GM12878 (cell line): ENCODE measurements around the gene CNDP2. TPM values are rescaled to one million over a fixed set of nuclear protein-coding genes. Genes with fewer than 3 reads are reported as not detected.

ENCODE experiments used
- ATAC-seq: fragments of 200-7000 bp; cut with Tn5 transposase; 3 replicates; pipeline ENCODE4 v1.9.1; 2020; ENCODE audit warnings: mild to moderate bottlenecking, moderate library complexity
- BruUV-seq: library from RNA; stranded (reverse); fragments of 400-500 nt; replicated peaks from 2 replicates; lab custom pipeline; 2021; lab: Mats Ljungman, UMichigan
- CTCF ChIA-PET: fragments of 300-600 bp; sonication (Branson Sonifier 250); formaldehyde crosslinking; extraction: SDS; loops from one replicate; lab custom pipeline; 2021; ENCODE audit warnings: inconsistent platforms; lab: Yijun Ruan, JAX
- POLR2A ChIA-PET: fragments of 350-600 bp; formaldehyde crosslinking; extraction: SDS; loops from one replicate; lab custom pipeline; 2021; ENCODE audit warnings: inconsistent platforms; lab: Charles Lee
- RAD21 ChIA-PET: fragments of 300-600 bp; sonication (Branson Sonifier 250); formaldehyde crosslinking; loops from one replicate; lab custom pipeline; 2023; ENCODE audit warnings: antibody characterized with exemption; ENCODE audit not compliant: unreplicated experiment; lab: Charles Lee
- SMC1A ChIA-PET: fragments of 300-600 bp; sonication (Branson Sonifier 250); formaldehyde crosslinking; loops from one replicate; lab custom pipeline; 2023; ENCODE audit not compliant: unreplicated experiment, uncharacterized antibody; lab: Charles Lee
- DNase-seq: peaks from one replicate; pipeline ENCODE4 v3.0.0-alpha.2; 2011; ENCODE audit warnings: low read depth, low spot score
- FAIRE-seq: peaks from 3 replicates; lab custom pipeline; 2011; peaks lifted over from hg19 to GRCh38; lab: Jason Lieb, UNC
- H2AFZ ChIP-seq: 2 replicates; pipeline ENCODE4 v1.6.0; 2011; ENCODE audit warnings: low read depth, low read length, control low read depth; ENCODE audit not compliant: control insufficient read depth
- H3K27ac ChIP-seq: 2 replicates; pipeline ENCODE4 v1.5.1; 2011; ENCODE audit warnings: control low read depth; ENCODE audit not compliant: control insufficient read depth, insufficient read depth
- H3K27me3 ChIP-seq, 2 experiments: replicated peaks in 1 of 2; 2 replicates each; pipeline versions ENCODE4 v1.6.0 to v1.6.1; 2011; ENCODE audit warnings: low read length in 1 of 2; ENCODE audit not compliant: control insufficient read depth in 2 of 2, insufficient read depth in 2 of 2
- H3K36me3 ChIP-seq, 2 experiments: 2 replicates each; pipeline ENCODE4 v1.5.1; 2011; ENCODE audit warnings: low read length in 1 of 2; ENCODE audit not compliant: control insufficient read depth in 2 of 2, insufficient read depth in 2 of 2
- H3K4me1 ChIP-seq: 2 replicates; pipeline ENCODE4 v1.6.1; 2011; ENCODE audit warnings: mild to moderate bottlenecking, low read length, moderate library complexity, mixed read lengths; ENCODE audit not compliant: control insufficient read depth, insufficient read depth
- H3K4me2 ChIP-seq: 2 replicates; pipeline ENCODE4 v1.6.0; 2011; ENCODE audit warnings: control low read depth; ENCODE audit not compliant: control insufficient read depth, insufficient read depth
- H3K4me3 ChIP-seq: fragments of 200-600 bp; sonication (generic); 2 replicates; pipeline ENCODE4 v1.5.1; 2016
- H3K79me2 ChIP-seq: 2 replicates; pipeline ENCODE4 v1.6.0; 2011; ENCODE audit warnings: low read length; ENCODE audit not compliant: control insufficient read depth, insufficient read depth
- H3K9ac ChIP-seq: 2 replicates; pipeline ENCODE4 v1.8.0; 2011; ENCODE audit warnings: low read length, control low read depth, mixed read lengths; ENCODE audit not compliant: control insufficient read depth, insufficient read depth
- H3K9me3 ChIP-seq: replicated peaks from 3 replicates; pipeline ENCODE4 v1.5.1; 2011; ENCODE audit warnings: mild to moderate bottlenecking, low read length; ENCODE audit not compliant: control insufficient read depth, insufficient read depth
- H4K20me1 ChIP-seq: 2 replicates; pipeline ENCODE4 v1.6.0; 2011; ENCODE audit not compliant: control insufficient read depth, insufficient read depth
- CREB1 ChIP-seq: IDR thresholded peaks from 2 replicates; pipeline ENCODE4 v1.6.1; 2012; ENCODE audit warnings: low read depth, mild to moderate bottlenecking, inconsistent platforms
- EGR1 ChIP-seq, 2 experiments: IDR thresholded peaks; 1 replicate in 1 of 2; 2 replicates in 1 of 2; pipeline ENCODE4 v1.6.1; 2011 to 2012; ENCODE audit warnings: low read depth in 2 of 2, low read length in 2 of 2, borderline replicate concordance in 1 of 2, mild to moderate bottlenecking in 1 of 2, moderate library complexity in 1 of 2
- EZH2 ChIP-seq: IDR thresholded peaks from 2 replicates; pipeline ENCODE4 v1.6.1; 2012; ENCODE audit warnings: low read depth, mild to moderate bottlenecking, control low read depth, inconsistent platforms, low read length, borderline replicate concordance; ENCODE audit not compliant: control insufficient read depth
- HDAC6 ChIP-seq: fragments of 200-600 bp; sonication (generic); IDR thresholded peaks from one replicate; pipeline ENCODE4 v1.8.0; 2017; ENCODE audit warnings: antibody characterized with exemption; ENCODE audit not compliant: unreplicated experiment
- IRF4 ChIP-seq: IDR thresholded peaks from 2 replicates; pipeline ENCODE4 v1.6.1; 2011; ENCODE audit warnings: low read depth, low read length
- IRF5 ChIP-seq: fragments of 450-650 bp; IDR thresholded peaks from 2 replicates; pipeline ENCODE4 v1.6.1; 2017; ENCODE audit warnings: borderline replicate concordance
- KDM1A ChIP-seq: fragments of 200-600 bp; sonication (generic); IDR thresholded peaks from 2 replicates; pipeline ENCODE4 v1.6.1; 2016; ENCODE audit warnings: borderline replicate concordance
- MXI1 ChIP-seq: fragments of 150-350 bp; IDR thresholded peaks from 2 replicates; pipeline ENCODE4 v1.6.1; 2011; ENCODE audit warnings: low read depth, mild to moderate bottlenecking, inconsistent platforms, low read length, improper control_type of control experiment
- NR2C1 ChIP-seq: fragments of 450-650 bp; IDR thresholded peaks from 2 replicates; pipeline ENCODE4 v1.6.1; 2017; ENCODE audit warnings: antibody characterized with exemption, mild to moderate bottlenecking, moderate library complexity
- NR2F1 ChIP-seq: fragments of 450-650 bp; conservative IDR thresholded peaks from 2 replicates; pipeline ENCODE4 v1.6.1; 2017; ENCODE audit warnings: mild to moderate bottlenecking
- TARDBP ChIP-seq: IDR thresholded peaks from 2 replicates; pipeline ENCODE4 v1.6.1; 2016; ENCODE audit warnings: borderline replicate concordance
- WGBS: methylation state at CpG from one replicate; pipeline ENCODE4 v1.1.6; 2016; ENCODE audit warnings: low lambda C conversion rate; ENCODE audit not compliant: insufficient replicate concordance, insufficient coverage; ENCODE audit errors: missing lambda C conversion rate; 5-methylcytosine and 5-hydroxymethylcytosine counted together
- in situ Hi-C: fragments of 300-500 bp; cut with MboI; formaldehyde crosslinking; loops from 9 replicates; pipeline ENCODE4 v1.14.3; 2018; ENCODE audit warnings: mixed read lengths
- intact Hi-C: fragments of 100-400 bp; cut with micrococcal nuclease; formaldehyde crosslinking; loops from one replicate; pipeline ENCODE4 v1.14.2; 2022; ENCODE audit not compliant: unreplicated experiment
- polyA plus RNA-seq, 11 experiments: library from polyadenylated mRNA; depleted of rRNA in 4 of 11; unstranded in 6 of 11; stranded (reverse) in 5 of 11; fragments of >200 nt; fragmentation: Nextera tagmentation in 4 of 11; fragmentation: Illumina TruSeq in 1 of 11; extraction: Ambion mirVana in 4 of 11; extraction: Trizol in 1 of 11; gene quantifications; 1 replicate in 1 of 11; 2 replicates in 10 of 11; pipeline versions ENCODE4 v1.2.1 to v1.2.3, GENCODE V29; 2011 to 2016; ENCODE audit warnings: inconsistent platforms in 2 of 11, missing spikeins in 2 of 11, low read depth in 1 of 11
- total RNA-seq, 4 experiments: library from RNA; depleted of rRNA in 3 of 4; stranded (reverse); fragments of >200 nt in 3 of 4; fragmentation: Illumina TruSeq in 1 of 4; extraction: Trizol in 1 of 4; gene quantifications; 2 replicates each; pipeline versions ENCODE4 v1.2.1 to v1.2.3, GENCODE V29; 2013 to 2021

Gene CNDP2
- total and polyA plus RNA-seq, 10 of the 15 experiments (the other 5 are each of a cell fraction or from before 2014, with no cell fraction given): 63.5 to 213 (median 158) TPM

GRCh38 chr18:74463983-74464382 lies 32.2 kb upstream of the CNDP2 start:
- no TSS peak for BruUV-seq
- H3K27ac ChIP-seq: no peak overlapping the region
- no peaks in the 10 kb centered on the region for H3K36me3 ChIP-seq
- CTCF ChIA-PET: no interaction called here
- SMC1A ChIA-PET: no interaction called here
- peaks cover 0 to 3% of the 10 kb centered on the region in 2 experiments; a peak in 1 of 4 replicates for H3K27me3 ChIP-seq
- FAIRE-seq (no peak), ATAC-seq (no peak), DNase-seq (no peak)
- H3K4me1 ChIP-seq: no peaks in the 10 kb centered on the region
- POLR2A ChIA-PET: no interaction called here
- 38% methylated on average over 1 of the region's 1 CpG for WGBS
- TF ChIP-seq IRF4: no peak
- TF ChIP-seq EGR1 (IDR thresholded peaks at IDR 0.05; ENCODE audit: borderline replicate concordance in 1 of 2, low read depth in 2 of 2, low read length in 2 of 2): no peak
- TF ChIP-seq NR2C1: no peak
- no peak for TF ChIP-seq IRF5
- no peak for TF ChIP-seq HDAC6
- no peak for TF ChIP-seq CREB1
- TF ChIP-seq NR2F1: no peak
- TF ChIP-seq MXI1: no peak
- no peak for TF ChIP-seq KDM1A
- TF ChIP-seq EZH2: no peak
- no peak for TF ChIP-seq TARDBP
- H2AFZ ChIP-seq: no peak overlapping the region
- H3K9ac ChIP-seq: no peak overlapping the region
- intact Hi-C loops (no loop called here), in situ Hi-C loops (no loop called here)
- no peak overlapping the region for H3K4me3 ChIP-seq
- RAD21 ChIA-PET: no interaction called here
- no peaks in the 10 kb centered on the region for H3K9me3 ChIP-seq
- H3K79me2 ChIP-seq: no peaks in the 10 kb centered on the region
- H4K20me1 ChIP-seq: no peaks in the 10 kb centered on the region
- H3K4me2 ChIP-seq: no peak overlapping the region
